Measurements from ENCODE around the gene RALY.
"Not testable (repeated sequence)": the region's sequence is repeated elsewhere in the genome, so short reads cannot be mapped to it uniquely, and the experiment has no call there.

The RALY gene

GRCh38 chr20:34018166-34018565, 24.5 kb downstream of the RALY start:
- DNase-seq: no peak

GRCh38 chr20:34022151-34022838, 28.6 kb downstream of the RALY start:
- DNase-seq: peak in 1 of 2 donors; percentile 44

GRCh38 chr20:34022839-34023234, 29.1 kb downstream of the RALY start:
- no peak for DNase-seq

- DNase-seq: no peak
Measured at GRCh38 chr20:34023937-34024722, 30.4 kb downstream of the RALY start.

- DNase-seq: no peak
Measured at GRCh38 chr20:34024723-34025351, 31.1 kb downstream of the RALY start.

GRCh38 chr20:34028013-34028412, 34.3 kb downstream of the RALY start:
- not testable (repeated sequence) for DNase-seq

GRCh38 chr20:34029415-34029814, 35.7 kb downstream of the RALY start:
- no peak for DNase-seq

- DNase-seq: no peak
Measured at GRCh38 chr20:34030456-34030855, 36.7 kb downstream of the RALY start.

GRCh38 chr20:34033903-34034302, 40.2 kb downstream of the RALY start:
- no peak for DNase-seq

GRCh38 chr20:34037121-34037520, 43.4 kb downstream of the RALY start:
- DNase-seq: peak; percentile 35 to 38

- DNase-seq: no peak
Measured at GRCh38 chr20:34037767-34038166, 44.1 kb downstream of the RALY start.

- DNase-seq: no peak
Measured at GRCh38 chr20:34040300-34040995, 46.7 kb downstream of the RALY start.

- no peak for DNase-seq
Measured at GRCh38 chr20:34041226-34041625, 47.5 kb downstream of the RALY start.

- DNase-seq: no peak
Measured at GRCh38 chr20:34042262-34042661, 48.6 kb downstream of the RALY start.

- no peak for DNase-seq
Measured at GRCh38 chr20:34043025-34043424, 49.3 kb downstream of the RALY start.

- no peak for DNase-seq
Measured at GRCh38 chr20:34045294-34045693, 51.6 kb downstream of the RALY start.

- DNase-seq: no peak
Measured at GRCh38 chr20:34045930-34046725, 52.4 kb downstream of the RALY start.

- DNase-seq: no peak
Measured at GRCh38 chr20:34047010-34047687, 53.4 kb downstream of the RALY start.

GRCh38 chr20:34047917-34048316, 54.2 kb downstream of the RALY start:
- no peak for DNase-seq

- DNase-seq: no peak
Measured at GRCh38 chr20:34049389-34049788, 55.7 kb downstream of the RALY start.

GRCh38 chr20:34049897-34050695, 56.4 kb downstream of the RALY start:
- DNase-seq: no peak
